Measurements from ENCODE around the gene CYP1B1.

The CYP1B1 gene

GRCh38 chr2:38075507-38076151, at the start of gene CYP1B1:
TSS of gene CYP1B1 (minus strand) at chr2:38076151. CDS start at chr2:38075388, 763 bp downstream.
- peak; percentile 55 for DNase-seq (ENCODE audit: low read depth)

GRCh38 chr2:38125007-38125406, 49.1 kb upstream of the CYP1B1 start:
- Histone ChIP-seq H3K4me3 (ENCODE audit: low read length) (no peak overlapping the region), H3K9me3 (ENCODE audit: control insufficient read depth, low read length) (peaks cover 6% of the 10 kb centered on the region), H3K4me1 (ENCODE audit: control insufficient read depth, insufficient read depth, low read length) (peaks cover 36% of the 10 kb centered on the region), H3K36me3 (ENCODE audit: control insufficient read depth, insufficient read depth, low read length, severe bottlenecking) (no peaks in the 10 kb centered on the region), H3K27me3 (replicated peaks; ENCODE audit: control insufficient read depth, insufficient read depth, low read length) (no peaks in the 10 kb centered on the region), H3K9ac (ENCODE audit: low read length) (no peak overlapping the region)
- no peak for DNase-seq (ENCODE audit: low read depth)

More at GRCh38 chr2:38075507-38076151, at the start of gene CYP1B1:
- peaks cover 6% of the 10 kb centered on the region for H3K36me3 ChIP-seq (ENCODE audit: control insufficient read depth, insufficient read depth, low read length, severe bottlenecking)
- H3K27me3 ChIP-seq (replicated peaks; ENCODE audit: control insufficient read depth, insufficient read depth, low read length) = no peaks in the 10 kb centered on the region
- peaks cover 46% of the 10 kb centered on the region for H3K4me1 ChIP-seq (ENCODE audit: control insufficient read depth, insufficient read depth, low read length)
- H3K9ac ChIP-seq (ENCODE audit: low read length) = peak within 1 kb of the TSS; percentile 91
- no peaks in the 10 kb centered on the region for H3K9me3 ChIP-seq (ENCODE audit: control insufficient read depth, low read length)
- H3K4me3 ChIP-seq (ENCODE audit: low read length) = peak within 1 kb of the TSS; percentile 83

GRCh38 chr2:38123911-38124310, 48.0 kb upstream of the CYP1B1 start:
- Histone ChIP-seq H3K27me3 (replicated peaks; ENCODE audit: control insufficient read depth, insufficient read depth, low read length) (no peaks in the 10 kb centered on the region), H3K9ac (ENCODE audit: low read length) (no peak overlapping the region), H3K4me3 (ENCODE audit: low read length) (no peak overlapping the region), H3K36me3 (ENCODE audit: control insufficient read depth, insufficient read depth, low read length, severe bottlenecking) (no peaks in the 10 kb centered on the region), H3K4me1 (ENCODE audit: control insufficient read depth, insufficient read depth, low read length) (peaks cover 37% of the 10 kb centered on the region), H3K9me3 (ENCODE audit: control insufficient read depth, low read length) (peaks cover 6% of the 10 kb centered on the region)
- DNase-seq (ENCODE audit: low read depth) = no peak

- Histone ChIP-seq H3K9ac (ENCODE audit: low read length) (no peak overlapping the region), H3K36me3 (ENCODE audit: control insufficient read depth, insufficient read depth, low read length, severe bottlenecking) (no peaks in the 10 kb centered on the region), H3K4me1 (ENCODE audit: control insufficient read depth, insufficient read depth, low read length) (peaks cover 32% of the 10 kb centered on the region), H3K27me3 (replicated peaks; ENCODE audit: control insufficient read depth, insufficient read depth, low read length) (no peaks in the 10 kb centered on the region), H3K9me3 (ENCODE audit: control insufficient read depth, low read length) (peaks cover 6% of the 10 kb centered on the region), H3K4me3 (ENCODE audit: low read length) (peak overlapping the region; percentile 49)
- no peak for DNase-seq (ENCODE audit: low read depth)
Measured at GRCh38 chr2:38122344-38122743, 46.4 kb upstream of the CYP1B1 start.

- Histone ChIP-seq H3K4me1 (ENCODE audit: control insufficient read depth, insufficient read depth, low read length) (peaks cover 41% of the 10 kb centered on the region), H3K4me3 (ENCODE audit: low read length) (no peak overlapping the region), H3K27me3 (replicated peaks; ENCODE audit: control insufficient read depth, insufficient read depth, low read length) (no peaks in the 10 kb centered on the region), H3K36me3 (ENCODE audit: control insufficient read depth, insufficient read depth, low read length, severe bottlenecking) (no peaks in the 10 kb centered on the region), H3K9me3 (ENCODE audit: control insufficient read depth, low read length) (no peaks in the 10 kb centered on the region), H3K9ac (ENCODE audit: low read length) (no peak overlapping the region)
- DNase-seq (ENCODE audit: low read depth) = no peak
Measured at GRCh38 chr2:38121481-38121880, 45.5 kb upstream of the CYP1B1 start.

GRCh38 chr2:38120829-38121228, 44.9 kb upstream of the CYP1B1 start:
- H3K4me1 ChIP-seq (ENCODE audit: control insufficient read depth, insufficient read depth, low read length) = peaks cover 46% of the 10 kb centered on the region
- DNase-seq (ENCODE audit: low read depth) = no peak
- H3K4me3 ChIP-seq (ENCODE audit: low read length) = no peak overlapping the region
- no peak overlapping the region for H3K9ac ChIP-seq (ENCODE audit: low read length)
- H3K27me3 ChIP-seq (replicated peaks; ENCODE audit: control insufficient read depth, insufficient read depth, low read length) = no peaks in the 10 kb centered on the region
- no peaks in the 10 kb centered on the region for H3K36me3 ChIP-seq (ENCODE audit: control insufficient read depth, insufficient read depth, low read length, severe bottlenecking)
- H3K9me3 ChIP-seq (ENCODE audit: control insufficient read depth, low read length) = no peaks in the 10 kb centered on the region

- Histone ChIP-seq H3K4me1 (ENCODE audit: control insufficient read depth, insufficient read depth, low read length) (peaks cover 52% of the 10 kb centered on the region), H3K4me3 (ENCODE audit: low read length) (no peak overlapping the region), H3K9ac (ENCODE audit: low read length) (no peak overlapping the region), H3K27me3 (replicated peaks; ENCODE audit: control insufficient read depth, insufficient read depth, low read length) (no peaks in the 10 kb centered on the region), H3K36me3 (ENCODE audit: control insufficient read depth, insufficient read depth, low read length, severe bottlenecking) (no peaks in the 10 kb centered on the region), H3K9me3 (ENCODE audit: control insufficient read depth, low read length) (no peaks in the 10 kb centered on the region)
- no peak for DNase-seq (ENCODE audit: low read depth)
Measured at GRCh38 chr2:38120264-38120592, 44.3 kb upstream of the CYP1B1 start.

- peak overlapping the region; percentile 9 for H3K4me3 ChIP-seq (ENCODE audit: low read length)
- H3K27me3 ChIP-seq (replicated peaks; ENCODE audit: control insufficient read depth, insufficient read depth, low read length) = no peaks in the 10 kb centered on the region
- H3K4me1 ChIP-seq (ENCODE audit: control insufficient read depth, insufficient read depth, low read length) = peaks cover 57% of the 10 kb centered on the region
- peak overlapping the region; percentile 60 for H3K9ac ChIP-seq (ENCODE audit: low read length)
- no peaks in the 10 kb centered on the region for H3K36me3 ChIP-seq (ENCODE audit: control insufficient read depth, insufficient read depth, low read length, severe bottlenecking)
- peak; percentile 74 for DNase-seq (ENCODE audit: low read depth)
- no peaks in the 10 kb centered on the region for H3K9me3 ChIP-seq (ENCODE audit: control insufficient read depth, low read length)
Measured at GRCh38 chr2:38116762-38117161, 40.8 kb upstream of the CYP1B1 start.

- DNase-seq (ENCODE audit: low read depth) = peak; percentile 84
- peak overlapping the region; percentile 55 for H3K9ac ChIP-seq (ENCODE audit: low read length)
- H3K4me1 ChIP-seq (ENCODE audit: control insufficient read depth, insufficient read depth, low read length) = peaks cover 55% of the 10 kb centered on the region
- H3K4me3 ChIP-seq (ENCODE audit: low read length) = no peak overlapping the region
- H3K9me3 ChIP-seq (ENCODE audit: control insufficient read depth, low read length) = no peaks in the 10 kb centered on the region
- no peaks in the 10 kb centered on the region for H3K36me3 ChIP-seq (ENCODE audit: control insufficient read depth, insufficient read depth, low read length, severe bottlenecking)
- H3K27me3 ChIP-seq (replicated peaks; ENCODE audit: control insufficient read depth, insufficient read depth, low read length) = no peaks in the 10 kb centered on the region
Measured at GRCh38 chr2:38115216-38116032, 39.5 kb upstream of the CYP1B1 start.

- no peaks in the 10 kb centered on the region for H3K9me3 ChIP-seq (ENCODE audit: control insufficient read depth, low read length)
- no peaks in the 10 kb centered on the region for H3K36me3 ChIP-seq (ENCODE audit: control insufficient read depth, insufficient read depth, low read length, severe bottlenecking)
- H3K27me3 ChIP-seq (replicated peaks; ENCODE audit: control insufficient read depth, insufficient read depth, low read length) = no peaks in the 10 kb centered on the region
- peak overlapping the region; percentile 13 for H3K4me3 ChIP-seq (ENCODE audit: low read length)
- H3K4me1 ChIP-seq (ENCODE audit: control insufficient read depth, insufficient read depth, low read length) = peaks cover 56% of the 10 kb centered on the region
- peak; percentile 38 for DNase-seq (ENCODE audit: low read depth)
- peak overlapping the region; percentile 66 for H3K9ac ChIP-seq (ENCODE audit: low read length)
Measured at GRCh38 chr2:38113981-38114708, 38.2 kb upstream of the CYP1B1 start.

GRCh38 chr2:38113051-38113450, 37.1 kb upstream of the CYP1B1 start:
- no peaks in the 10 kb centered on the region for H3K36me3 ChIP-seq (ENCODE audit: control insufficient read depth, insufficient read depth, low read length, severe bottlenecking)
- peaks cover 56% of the 10 kb centered on the region for H3K4me1 ChIP-seq (ENCODE audit: control insufficient read depth, insufficient read depth, low read length)

More at GRCh38 chr2:38113051-38113450, 37.1 kb upstream of the CYP1B1 start:
- H3K27me3 ChIP-seq (replicated peaks; ENCODE audit: control insufficient read depth, insufficient read depth, low read length) = no peaks in the 10 kb centered on the region
- H3K9me3 ChIP-seq (ENCODE audit: control insufficient read depth, low read length) = no peaks in the 10 kb centered on the region
- DNase-seq (ENCODE audit: low read depth) = no peak
- no peak overlapping the region for H3K4me3 ChIP-seq (ENCODE audit: low read length)
- H3K9ac ChIP-seq (ENCODE audit: low read length) = peak overlapping the region; percentile 66

Data from adipocyte (in vitro differentiated cells).